HG02938 (cell line): ENCODE measurements around the gene SETD3.
A peak's percentile ranks its signal among the peaks of the same experiment; 100 is the strongest.

ENCODE experiments used
- ATAC-seq: cut with Tn5 transposase; IDR thresholded peaks from one replicate; pipeline ENCODE4 v1.9.1; 2021; ENCODE audit warnings: mild to moderate bottlenecking, moderate library complexity; ENCODE audit not compliant: unreplicated experiment

Gene SETD3

GRCh38 chr14:99461411-99462085 lies 19.1 kb downstream of the SETD3 start:
- no peak for ATAC-seq

GRCh38 chr14:99460793-99461192 lies 19.9 kb downstream of the SETD3 start:
- no peak for ATAC-seq

GRCh38 chr14:99459481-99460100 lies 21.1 kb downstream of the SETD3 start:
- no peak for ATAC-seq

DNA sequence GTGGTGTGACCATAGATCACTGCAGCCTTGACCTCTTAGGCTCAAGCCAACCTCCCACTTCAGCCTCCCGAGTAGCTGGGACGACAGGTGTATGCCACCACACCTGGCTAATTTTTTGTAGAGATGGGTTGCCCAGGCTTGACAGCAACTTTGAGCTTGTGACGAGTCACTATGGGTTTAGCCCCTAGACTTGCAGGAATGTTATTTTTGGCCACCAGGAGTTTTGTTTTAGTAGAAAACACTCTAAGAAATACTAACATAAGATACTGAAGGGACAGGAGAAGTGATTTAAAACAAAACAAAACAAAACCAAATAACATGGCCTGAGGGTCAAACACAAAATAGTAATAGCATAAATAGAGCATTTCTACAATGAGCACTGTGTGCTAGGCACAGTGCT lies 26.4 kb downstream of the SETD3 start:
- no peak for ATAC-seq

GRCh38 chr14:99452968-99453367 lies 27.7 kb downstream of the SETD3 start:
- no peak for ATAC-seq

DNA sequence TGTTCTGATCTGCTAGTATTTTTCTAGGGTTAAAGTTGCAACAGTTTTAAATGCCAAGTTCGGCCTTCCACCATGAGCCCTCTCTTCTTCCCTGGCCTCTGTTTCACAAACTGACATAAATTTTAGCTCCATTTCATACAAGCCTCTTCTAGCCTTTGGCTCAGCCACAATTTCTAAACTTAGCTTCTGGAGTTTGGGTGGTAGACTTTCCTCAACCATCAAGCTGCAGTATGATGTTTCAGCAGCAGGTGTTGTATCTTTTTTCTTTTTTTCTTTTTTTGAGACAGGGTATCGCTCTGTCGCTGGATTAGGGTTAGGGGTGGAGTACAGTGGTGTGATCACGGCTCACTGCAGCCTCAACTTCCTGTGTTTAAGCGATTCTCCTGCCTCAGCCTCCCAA lies 29.4 kb downstream of the SETD3 start:
- ATAC-seq, result no peak

- ATAC-seq, result no peak
These were observed 30.4 kb downstream of the SETD3 start for GRCh38 chr14:99450266-99450665.

GRCh38 chr14:99447739-99448138 lies 32.9 kb downstream of the SETD3 start:
- no peak for ATAC-seq

DNA sequence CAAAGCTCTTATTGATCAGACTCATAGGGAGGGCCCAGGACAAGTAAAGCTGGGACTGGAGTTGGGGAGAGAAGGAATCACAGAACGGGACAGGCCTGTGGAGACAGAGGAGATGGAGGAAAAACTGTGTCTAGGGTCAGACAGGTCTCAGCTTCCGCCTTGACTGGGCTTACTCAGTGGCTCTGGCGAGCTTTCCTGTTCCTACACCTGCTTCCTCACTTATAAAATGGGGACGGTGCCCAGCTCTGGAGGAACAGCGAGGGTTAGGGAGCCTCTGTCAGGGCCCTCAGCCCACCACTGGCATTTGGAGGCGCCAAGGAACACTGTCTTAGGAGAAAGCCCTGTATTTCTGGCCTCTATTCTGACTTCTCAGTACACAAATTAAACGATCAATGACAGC lies 34.7 kb downstream of the SETD3 start:
- no peak for ATAC-seq

DNA sequence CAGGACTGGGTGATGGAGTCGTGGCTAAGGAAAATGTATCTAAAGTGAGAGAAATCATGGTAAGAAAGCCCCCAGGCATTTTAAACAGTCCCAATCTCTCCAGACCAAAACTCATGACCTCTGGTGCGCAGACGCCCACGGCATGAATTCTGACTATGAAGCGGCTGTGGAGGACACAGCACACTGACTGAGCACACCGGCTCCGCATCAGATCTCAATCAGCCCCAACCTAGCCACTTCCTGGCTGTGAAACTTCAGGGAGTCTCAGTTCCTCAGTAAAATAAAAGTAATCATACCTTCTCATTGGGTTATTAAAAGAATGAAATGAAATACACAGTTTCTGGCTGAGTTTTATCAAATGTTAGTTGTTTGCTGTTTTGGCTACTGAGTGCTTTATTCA lies 38.7 kb downstream of the SETD3 start:
- no peak for ATAC-seq

- no peak for ATAC-seq
These were observed 39.3 kb downstream of the SETD3 start for GRCh38 chr14:99441157-99441870.

DNA sequence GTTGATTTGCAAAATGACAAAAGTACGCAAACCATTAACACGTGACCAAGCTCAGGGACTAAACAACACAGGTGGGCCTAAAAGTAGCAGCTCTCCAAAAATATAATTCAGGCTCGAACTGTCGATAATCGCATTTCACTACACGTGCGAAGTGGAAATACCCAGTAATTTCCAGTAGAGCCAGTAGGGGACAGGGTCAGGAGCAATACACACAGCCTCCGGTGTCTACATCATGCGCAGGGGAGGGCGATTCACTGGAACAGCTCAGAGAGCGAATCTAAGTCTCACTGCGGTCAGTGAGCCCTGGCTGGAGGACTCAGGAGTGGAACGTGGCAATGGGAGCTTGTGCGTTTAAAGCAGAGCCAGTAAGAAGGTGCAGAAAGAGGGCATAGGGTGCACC lies 40.4 kb downstream of the SETD3 start:
- ATAC-seq, result no peak

- ATAC-seq, result no peak
These were observed 43.0 kb downstream of the SETD3 start for GRCh38 chr14:99437706-99438105.

- ATAC-seq, result no peak
These were observed 44.1 kb downstream of the SETD3 start for GRCh38 chr14:99436247-99437180.

- ATAC-seq, result no peak
These were observed 45.3 kb downstream of the SETD3 start for GRCh38 chr14:99435327-99435726.

DNA sequence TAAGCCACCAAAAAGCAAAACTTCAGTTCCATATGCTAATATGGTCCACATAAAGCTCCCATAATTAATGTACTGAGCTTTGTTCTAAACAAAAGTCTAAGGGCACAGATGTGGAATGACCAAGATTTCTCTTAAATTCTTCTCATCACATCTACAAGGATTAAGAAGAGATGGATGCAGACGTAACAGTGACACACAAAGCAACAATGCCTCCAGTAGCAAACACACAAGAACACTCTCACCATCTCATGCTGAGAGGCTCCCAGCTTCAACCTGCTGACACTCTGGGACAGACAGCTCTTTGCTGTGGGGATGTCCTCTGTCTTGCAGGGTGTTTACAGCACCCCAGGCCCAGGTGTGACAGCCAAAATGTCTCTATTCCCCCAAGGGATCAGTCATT lies 48.2 kb downstream of the SETD3 start:
- ATAC-seq, result no peak

GRCh38 chr14:99431986-99432385 lies 48.7 kb downstream of the SETD3 start:
- ATAC-seq, result no peak

- ATAC-seq, result peak; percentile 84
These were observed 50.2 kb downstream of the SETD3 start for GRCh38 chr14:99430491-99430890.

DNA sequence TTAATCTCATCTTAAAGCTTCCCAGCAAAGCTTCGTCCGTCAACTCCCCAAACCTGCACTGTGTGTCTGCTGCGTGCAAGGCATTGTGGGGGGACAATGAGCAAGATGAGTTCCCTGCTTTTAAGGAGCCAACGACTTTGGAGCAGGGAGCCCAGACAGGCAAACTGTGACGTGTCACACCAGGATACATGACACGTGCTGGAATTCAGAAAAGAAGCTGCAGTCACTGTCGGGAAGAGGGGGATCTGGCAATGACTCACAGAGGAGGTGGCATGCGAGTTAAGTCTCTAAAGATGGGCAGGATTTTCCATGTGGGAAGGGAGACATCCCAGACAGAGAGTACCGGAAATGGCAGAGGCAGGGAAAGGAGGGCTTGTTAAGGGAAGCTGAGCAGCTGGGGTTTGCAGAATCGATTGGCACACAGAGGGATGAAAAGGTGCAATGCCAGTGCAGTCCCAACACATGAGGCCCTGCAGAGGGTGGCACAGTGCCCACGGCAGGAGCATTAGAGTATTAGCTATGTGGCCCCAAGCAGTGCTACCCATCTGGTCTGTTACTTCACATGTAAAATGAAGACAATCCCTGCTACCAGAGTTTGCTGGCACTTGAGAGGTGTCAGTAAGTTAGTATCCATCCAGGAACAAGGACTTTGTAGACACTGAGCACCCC lies 52.9 kb downstream of the SETD3 start:
- ATAC-seq, result no peak

GRCh38 chr14:99426813-99427346 lies 53.8 kb downstream of the SETD3 start:
- no peak for ATAC-seq
